Mesothelial cell of epicardium (in vitro differentiated cells): ENCODE data around the gene SNX8. TPM values are rescaled to one million over a fixed set of nuclear protein-coding genes. Genes with fewer than 3 reads are reported as not detected.
A peak's percentile ranks its signal among the peaks of the same experiment; 100 is the strongest.
"Not testable (repeated sequence)": the region's sequence is repeated elsewhere in the genome, so short reads cannot be mapped to it uniquely, and the experiment has no call there.

ENCODE experiments used
- DNase-seq, 2 experiments: peaks; one replicate each; pipeline ENCODE4 v3.0.0; 2021; ENCODE audit warnings: low spot score in 2 of 2; ENCODE audit not compliant: unreplicated experiment in 2 of 2
- H3K27ac Mint-ChIP-seq: 2 replicates; pipeline ENCODE4 v1.8.0; 2021; ENCODE audit warnings: mixed read lengths
- H3K27me3 Mint-ChIP-seq: 2 replicates; pipeline ENCODE4 v1.8.0; 2021; ENCODE audit warnings: low read depth, mixed read lengths
- H3K36me3 Mint-ChIP-seq: 2 replicates; pipeline ENCODE4 v1.8.0; 2021; ENCODE audit warnings: mixed read lengths
- H3K4me1 Mint-ChIP-seq: 2 replicates; pipeline ENCODE4 v1.8.0; 2021; ENCODE audit warnings: mixed read lengths
- H3K4me3 Mint-ChIP-seq: 2 replicates; pipeline ENCODE4 v1.8.0; 2021; ENCODE audit warnings: mild to moderate bottlenecking, moderate library complexity, mixed read lengths
- H3K9me3 Mint-ChIP-seq: 2 replicates; pipeline ENCODE4 v1.8.0; 2021; ENCODE audit warnings: mixed read lengths
- CTCF ChIP-seq: fragments of 200-600 bp; sonication (generic); IDR thresholded peaks from one replicate; pipeline ENCODE4 v1.5.0; 2021; ENCODE audit warnings: antibody characterized with exemption; ENCODE audit not compliant: unreplicated experiment
- total RNA-seq: library from RNA; stranded (reverse); gene quantifications from 3 replicates; pipeline ENCODE4 v1.2.1, GENCODE V29; 2021

SNX8 gene
- total RNA-seq, 1 donor from 2014 or later, result 41.2 TPM

- H3K4me3 Mint-ChIP-seq, result no peak overlapping the region
- TF ChIP-seq CTCF, result no peak
- peak overlapping the region; percentile 88 for H3K27ac Mint-ChIP-seq
- H3K36me3 Mint-ChIP-seq, result peaks cover 2% of the 10 kb centered on the region
- DNase-seq, result no peak
- no peaks in the 10 kb centered on the region for H3K27me3 Mint-ChIP-seq
- H3K4me1 Mint-ChIP-seq, result peaks cover 47% of the 10 kb centered on the region
- H3K9me3 Mint-ChIP-seq, result no peaks in the 10 kb centered on the region
Measured at GRCh38 chr7:2307690-2308107, 6.5 kb downstream of the SNX8 start.

- no peaks in the 10 kb centered on the region for H3K9me3 Mint-ChIP-seq
- H3K4me1 Mint-ChIP-seq, result peaks cover 38% of the 10 kb centered on the region
- H3K36me3 Mint-ChIP-seq, result peaks cover 4% of the 10 kb centered on the region
- no peaks in the 10 kb centered on the region for H3K27me3 Mint-ChIP-seq
- DNase-seq, result no peak
- peak overlapping the region; percentile 99 for H3K27ac Mint-ChIP-seq
- no peak for TF ChIP-seq CTCF
- H3K4me3 Mint-ChIP-seq, result peak overlapping the region; percentile 40
Measured at GRCh38 chr7:2306688-2307087, 7.6 kb downstream of the SNX8 start.

DNA sequence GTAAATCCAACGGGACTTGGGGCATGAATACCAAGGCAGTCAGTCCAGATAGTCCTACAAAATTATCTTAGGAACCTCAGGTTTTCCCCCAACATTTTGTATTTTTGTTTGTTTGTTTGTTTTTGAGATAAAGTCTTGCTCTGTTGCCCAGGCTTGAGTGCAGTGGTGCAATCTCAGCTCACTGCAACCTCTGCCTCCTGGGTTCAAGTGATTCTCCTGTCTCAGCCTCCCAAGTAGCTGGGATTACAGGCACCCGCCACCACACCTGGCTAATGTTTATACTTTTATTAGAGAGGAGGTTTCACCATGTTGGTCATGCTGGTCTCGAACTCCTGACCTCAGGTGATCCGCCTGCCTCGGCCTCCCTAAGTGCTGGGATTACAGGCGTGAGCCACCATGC, 9.0 kb downstream of the SNX8 start:
- peak overlapping the region; percentile 99 for H3K27ac Mint-ChIP-seq
- DNase-seq, H3K36me3 Mint-ChIP-seq, H3K4me3 Mint-ChIP-seq, H3K9me3 Mint-ChIP-seq, H3K27me3 Mint-ChIP-seq: not testable (repeated sequence)
- peaks cover 43% of the 10 kb centered on the region for H3K4me1 Mint-ChIP-seq

- not testable (repeated sequence) for DNase-seq, H3K4me3 Mint-ChIP-seq, H3K9me3 Mint-ChIP-seq, H3K36me3 Mint-ChIP-seq, H3K27ac Mint-ChIP-seq, H3K27me3 Mint-ChIP-seq
- peaks cover 38% of the 10 kb centered on the region for H3K4me1 Mint-ChIP-seq
Measured at GRCh38 chr7:2303520-2303919, 10.7 kb downstream of the SNX8 start.

DNA sequence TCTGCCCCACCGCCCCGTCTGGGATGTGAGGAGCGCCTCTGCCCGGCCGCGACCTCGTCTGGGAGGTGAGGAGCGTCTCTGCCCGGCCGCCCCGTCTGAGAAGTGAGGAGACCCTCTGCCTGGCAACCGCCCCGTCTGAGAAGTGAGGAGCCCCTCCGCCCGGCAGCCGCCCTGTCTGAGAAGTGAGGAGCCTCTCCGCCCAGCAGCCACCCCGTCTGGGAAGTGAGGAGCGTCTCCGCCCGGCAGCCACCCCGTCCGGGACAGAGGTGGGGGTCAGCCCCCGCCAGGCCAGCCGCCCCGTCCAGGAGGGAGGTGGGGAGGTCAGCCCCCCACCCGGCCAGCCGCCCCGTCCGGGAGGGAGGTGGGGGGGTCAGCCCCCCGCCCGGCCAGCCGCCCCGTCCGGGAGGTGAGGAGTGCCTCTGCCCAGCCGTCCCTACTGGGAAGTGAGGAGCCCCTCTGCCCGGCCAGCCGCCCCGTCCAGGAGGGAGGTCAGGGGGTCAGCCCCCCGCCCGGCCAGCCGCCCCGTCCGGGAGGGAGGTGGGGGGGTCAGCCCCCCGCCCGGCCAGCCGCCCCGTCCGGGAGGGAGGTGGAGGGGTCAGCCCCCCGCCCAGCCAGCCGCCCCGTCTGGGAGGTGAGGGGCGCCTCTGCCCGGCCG, 11.4 kb downstream of the SNX8 start:
- H3K4me3 Mint-ChIP-seq, H3K27ac Mint-ChIP-seq, DNase-seq, H3K27me3 Mint-ChIP-seq, H3K36me3 Mint-ChIP-seq, H3K9me3 Mint-ChIP-seq: not testable (repeated sequence)
- H3K4me1 Mint-ChIP-seq, result peaks cover 37% of the 10 kb centered on the region

DNA sequence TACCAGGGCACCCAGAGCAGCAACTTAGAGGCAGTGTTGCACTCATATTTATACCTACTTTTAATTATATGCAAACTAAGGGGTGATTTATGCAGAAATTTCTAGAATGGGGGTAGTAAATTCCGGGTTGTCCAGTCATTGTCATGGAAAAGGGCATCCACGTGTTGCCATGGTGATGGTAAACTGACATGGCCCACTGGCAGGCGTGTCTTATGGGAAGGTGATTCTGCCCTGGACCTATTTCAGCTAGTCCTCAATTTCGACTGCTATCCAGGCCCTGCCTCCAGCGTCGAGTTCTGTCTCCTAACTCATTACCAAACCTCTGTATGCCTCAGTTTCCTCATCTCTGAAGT, 12.8 kb downstream of the SNX8 start:
- H3K27ac Mint-ChIP-seq, result peak overlapping the region; percentile 61
- H3K36me3 Mint-ChIP-seq, result peaks cover 8% of the 10 kb centered on the region
- H3K4me3 Mint-ChIP-seq, result no peak overlapping the region
- no peaks in the 10 kb centered on the region for H3K9me3 Mint-ChIP-seq
- H3K4me1 Mint-ChIP-seq, result peaks cover 26% of the 10 kb centered on the region
- TF ChIP-seq CTCF, result no peak
- DNase-seq, result no peak
- no peaks in the 10 kb centered on the region for H3K27me3 Mint-ChIP-seq

GRCh38 chr7:2299870-2300512, 14.2 kb downstream of the SNX8 start:
- peak overlapping the region; percentile 19 for H3K27ac Mint-ChIP-seq
- H3K36me3 Mint-ChIP-seq, result peaks cover 8% of the 10 kb centered on the region
- no peak overlapping the region for H3K4me3 Mint-ChIP-seq
- H3K27me3 Mint-ChIP-seq, result no peaks in the 10 kb centered on the region
- H3K4me1 Mint-ChIP-seq, result peaks cover 21% of the 10 kb centered on the region
- H3K9me3 Mint-ChIP-seq, result no peaks in the 10 kb centered on the region
- no peak for TF ChIP-seq CTCF
- DNase-seq, result no peak
